Esophagus muscularis mucosa (tissue), 4 donors: ENCODE results near the gene EGFL8. TPM values are rescaled to one million over a fixed set of nuclear protein-coding genes. Genes with fewer than 3 reads are reported as not detected.

Source experiments
- DNase-seq: peaks from one replicate; pipeline ENCODE4 v3.0.0-alpha.2; 2017; ENCODE audit errors: extremely low spot score
- H3K27ac ChIP-seq, 4 donors: fragments of 200-600 bp; sonication (generic); replicated peaks in 1 of 4; 1 replicate in 3 of 4; 2 replicates in 1 of 4; pipeline ENCODE4 v1.5.1; 2016 to 2019; ENCODE audit warnings: mild to moderate bottlenecking in 1 of 4
- H3K27me3 ChIP-seq, 4 donors: fragments of 200-600 bp; sonication (generic); one replicate each; pipeline versions ENCODE4 v1.5.1 to v1.6.0; 2016 to 2019
- H3K36me3 ChIP-seq, 4 donors: fragments of 200-600 bp; sonication (generic); one replicate each; pipeline ENCODE4 v1.5.1; 2016 to 2019
- H3K4me1 ChIP-seq, 4 donors: fragments of 200-600 bp; sonication (generic); one replicate each; pipeline ENCODE4 v1.5.1; 2016 to 2019
- H3K4me3 ChIP-seq, 4 donors: fragments of 200-600 bp; sonication (generic); 1 replicate in 2 of 4; 2 replicates in 2 of 4; pipeline ENCODE4 v1.5.1; 2016 to 2019; ENCODE audit warnings: mild to moderate bottlenecking in 4 of 4, moderate library complexity in 1 of 4
- H3K9me3 ChIP-seq, 4 donors: fragments of 200-600 bp; sonication (generic); 1 replicate in 3 of 4; 2 replicates in 1 of 4; pipeline ENCODE4 v1.5.1; 2016 to 2019
- EP300 ChIP-seq: sonication (generic); formaldehyde crosslinking; IDR thresholded peaks from one replicate; pipeline ENCODE4 v1.6.1; 2017; ENCODE audit warnings: antibody characterized with exemption
- POLR2A ChIP-seq: fragments of 450-650 bp; IDR thresholded peaks from one replicate; pipeline ENCODE4 v1.6.1; 2017; ENCODE audit warnings: antibody characterized with exemption, moderate library complexity, mild to moderate bottlenecking, low read depth
- POLR2AphosphoS5 ChIP-seq, 2 donors: sonication (generic); formaldehyde crosslinking; IDR thresholded peaks; one replicate each; pipeline ENCODE4 v1.6.1; 2017; ENCODE audit warnings: antibody characterized with exemption in 2 of 2
- WGBS: methylation state at CpG from one replicate; pipeline ENCODE4 v1.1.5; 2018; 5-methylcytosine and 5-hydroxymethylcytosine counted together
- intact Hi-C: fragments of 100-400 bp; cut with DNase I; formaldehyde crosslinking; loops from one replicate; pipeline ENCODE4 v1.15.1; 2023
- total RNA-seq, 4 donors: library from RNA; depleted of rRNA; stranded (reverse); fragments of >200 nt; gene quantifications; one replicate each; pipeline versions ENCODE4 v1.1.0 to v1.2.1, GENCODE V29; 2016
- TF ChIP-seq, protein P1 (sequence below), 3 experiments: fragments of 200-600 bp in 2 of 3; fragments of 450-650 bp in 1 of 3; sonication (generic) in 2 of 3; IDR thresholded peaks; one replicate each; pipeline ENCODE4 v1.5.1; 2017 to 2019; ENCODE audit warnings: antibody characterized with exemption in 3 of 3, mild to moderate bottlenecking in 2 of 3, moderate library complexity in 1 of 3

Gene EGFL8
- total RNA-seq, 4 donors from 2014 or later, result 8.1 to 20.7 (median 13.9) TPM

DNA sequence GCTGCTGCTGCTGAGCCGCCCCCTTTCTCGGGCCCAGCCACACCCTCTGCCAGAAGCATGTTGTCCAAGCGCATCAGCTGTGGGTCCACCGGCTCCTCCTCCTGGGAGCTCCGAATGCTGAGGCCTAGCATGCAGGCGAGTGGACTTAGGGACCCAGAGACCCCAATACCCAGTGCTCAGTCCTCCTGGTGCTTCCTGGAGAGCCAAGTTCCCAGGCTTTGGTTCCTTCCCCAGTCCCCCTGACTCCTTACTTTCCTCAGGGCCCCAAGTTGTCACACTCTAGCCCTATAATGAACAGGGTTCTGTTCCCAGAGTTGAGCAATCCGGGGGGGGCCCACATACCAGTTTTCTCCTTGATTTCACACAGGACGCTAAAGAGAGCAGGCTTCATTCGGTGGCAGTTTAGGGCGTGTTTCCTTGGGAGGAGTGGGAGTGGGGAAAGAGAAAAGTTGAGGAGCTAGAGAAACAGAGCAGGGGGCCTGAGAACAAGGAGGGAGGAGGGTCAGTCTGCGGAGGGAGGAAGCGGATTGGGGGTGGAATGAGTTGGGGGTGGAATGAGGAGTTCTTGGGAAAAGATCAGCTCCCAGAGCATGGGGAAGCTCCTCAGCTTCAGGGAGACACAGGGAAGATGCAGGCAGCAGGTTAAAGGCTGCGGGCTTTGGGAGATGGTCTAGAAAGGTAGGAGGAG is 24.1 kb downstream of the EGFL8 start:
- TF ChIP-seq, protein P1, sequence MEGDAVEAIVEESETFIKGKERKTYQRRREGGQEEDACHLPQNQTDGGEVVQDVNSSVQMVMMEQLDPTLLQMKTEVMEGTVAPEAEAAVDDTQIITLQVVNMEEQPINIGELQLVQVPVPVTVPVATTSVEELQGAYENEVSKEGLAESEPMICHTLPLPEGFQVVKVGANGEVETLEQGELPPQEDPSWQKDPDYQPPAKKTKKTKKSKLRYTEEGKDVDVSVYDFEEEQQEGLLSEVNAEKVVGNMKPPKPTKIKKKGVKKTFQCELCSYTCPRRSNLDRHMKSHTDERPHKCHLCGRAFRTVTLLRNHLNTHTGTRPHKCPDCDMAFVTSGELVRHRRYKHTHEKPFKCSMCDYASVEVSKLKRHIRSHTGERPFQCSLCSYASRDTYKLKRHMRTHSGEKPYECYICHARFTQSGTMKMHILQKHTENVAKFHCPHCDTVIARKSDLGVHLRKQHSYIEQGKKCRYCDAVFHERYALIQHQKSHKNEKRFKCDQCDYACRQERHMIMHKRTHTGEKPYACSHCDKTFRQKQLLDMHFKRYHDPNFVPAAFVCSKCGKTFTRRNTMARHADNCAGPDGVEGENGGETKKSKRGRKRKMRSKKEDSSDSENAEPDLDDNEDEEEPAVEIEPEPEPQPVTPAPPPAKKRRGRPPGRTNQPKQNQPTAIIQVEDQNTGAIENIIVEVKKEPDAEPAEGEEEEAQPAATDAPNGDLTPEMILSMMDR (IDR thresholded peaks at IDR 0.05), result no peak
- no peak for TF ChIP-seq EP300
- peak; percentile 6 to 47 for TF ChIP-seq POLR2AphosphoS5 (IDR thresholded peaks at IDR 0.05)
- TF ChIP-seq POLR2A, result no peak
- Histone ChIP-seq H3K27me3 (no peaks in the 10 kb centered on the region), H3K9me3 (no peaks in the 10 kb centered on the region), H3K4me1 (peaks cover 77 to 88% (median 84%) of the 10 kb centered on the region in 4 donors), H3K27ac (peak overlapping the region; percentile 90 to 99 (median 98)), H3K36me3 (peaks cover 16 to 26% (median 25%) of the 10 kb centered on the region in 4 donors), H3K4me3 (peak overlapping the region; percentile 66 to 92 (median 84))
- 8% methylated on average over 8 of the region's 13 CpGs for WGBS
- intact Hi-C loops, result no loop called here
- DNase-seq, result no peak

DNA sequence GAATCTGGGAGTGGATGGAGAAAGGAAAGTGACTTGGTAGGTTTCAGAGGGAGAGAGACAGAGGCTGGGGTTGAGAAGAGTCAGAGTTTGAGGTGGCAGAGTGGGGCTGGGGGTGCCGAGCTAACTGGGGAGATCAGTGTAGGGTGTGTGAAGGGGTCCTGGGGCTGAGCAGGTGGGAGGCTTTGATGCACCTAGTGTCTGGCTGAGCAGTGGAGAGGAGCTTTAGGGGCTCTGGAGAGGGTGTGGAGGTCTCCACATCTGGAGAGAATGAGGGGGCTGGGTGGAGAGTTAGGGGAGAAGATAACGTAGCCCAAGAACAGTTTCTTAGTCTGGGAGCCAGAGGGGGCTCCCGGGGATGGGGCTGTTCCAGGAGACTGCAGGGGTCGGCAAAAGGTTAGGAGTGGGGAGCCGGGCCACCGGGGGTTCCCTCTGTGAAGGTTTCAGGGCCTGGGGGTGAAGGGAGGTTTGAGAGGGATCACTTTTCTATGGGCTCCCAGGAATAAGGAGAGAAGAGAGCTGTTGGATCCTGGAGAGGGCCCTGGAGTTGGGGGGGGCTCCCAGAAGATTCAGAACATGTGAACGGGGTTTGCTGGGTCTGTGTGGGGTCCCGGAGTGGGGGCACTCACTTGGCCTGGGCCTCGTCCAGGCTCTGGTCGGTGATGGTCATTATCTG is 24.8 kb downstream of the EGFL8 start:
- H3K4me3 ChIP-seq, result peak overlapping the region; percentile 66 to 92 (median 84)
- no peaks in the 10 kb centered on the region for H3K9me3 ChIP-seq
- intact Hi-C loops, result no loop called here
- H3K36me3 ChIP-seq, result peaks cover 16 to 24% (median 22%) of the 10 kb centered on the region in 4 donors
- H3K27me3 ChIP-seq, result no peaks in the 10 kb centered on the region
- TF ChIP-seq POLR2A, result no peak
- no peak for TF ChIP-seq EP300
- TF ChIP-seq, protein P1 (IDR thresholded peaks at IDR 0.05), result peak in 1 of 3 experiments; percentile 3
- no peak for DNase-seq
- peaks cover 70 to 83% (median 80%) of the 10 kb centered on the region in 4 donors for H3K4me1 ChIP-seq
- 4% methylated on average over 6 of the region's 10 CpGs for WGBS
- peak overlapping the region; percentile 90 to 99 (median 98) for H3K27ac ChIP-seq

DNA sequence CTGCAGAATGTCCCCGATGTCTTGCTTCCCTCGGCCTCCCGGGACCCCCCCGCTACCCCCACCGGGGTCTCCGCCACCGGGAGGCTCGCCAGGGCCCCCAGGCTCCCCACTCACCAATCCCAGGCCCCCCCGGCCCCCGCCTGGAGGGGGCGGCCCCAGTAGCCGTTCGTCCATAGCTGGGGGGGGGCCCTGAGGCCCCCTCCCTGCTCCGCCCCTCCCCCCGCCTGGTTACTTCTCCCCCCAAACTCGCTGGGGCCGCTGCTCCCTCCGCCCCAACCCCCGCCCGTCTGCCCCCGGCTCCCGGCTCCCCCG is 25.3 kb downstream of the EGFL8 start:
- no CpG with 5 or more reads among the region's 23 CpGs for WGBS
- Histone ChIP-seq H3K9me3 (no peaks in the 10 kb centered on the region), H3K27me3 (no peaks in the 10 kb centered on the region), H3K27ac (peak overlapping the region; percentile 90 to 99 (median 98)), H3K4me3 (peak overlapping the region; percentile 66 to 92 (median 84)), H3K4me1 (peaks cover 70 to 83% (median 80%) of the 10 kb centered on the region in 4 donors), H3K36me3 (peaks cover 16 to 24% (median 21%) of the 10 kb centered on the region in 4 donors)
- DNase-seq, result no peak
- TF ChIP-seq POLR2AphosphoS5 (IDR thresholded peaks at IDR 0.05) (no peak), POLR2A (no peak), EP300 (no peak)
- TF ChIP-seq, protein P1 (IDR thresholded peaks at IDR 0.05), result no peak
- intact Hi-C loops, result no loop called here

DNA sequence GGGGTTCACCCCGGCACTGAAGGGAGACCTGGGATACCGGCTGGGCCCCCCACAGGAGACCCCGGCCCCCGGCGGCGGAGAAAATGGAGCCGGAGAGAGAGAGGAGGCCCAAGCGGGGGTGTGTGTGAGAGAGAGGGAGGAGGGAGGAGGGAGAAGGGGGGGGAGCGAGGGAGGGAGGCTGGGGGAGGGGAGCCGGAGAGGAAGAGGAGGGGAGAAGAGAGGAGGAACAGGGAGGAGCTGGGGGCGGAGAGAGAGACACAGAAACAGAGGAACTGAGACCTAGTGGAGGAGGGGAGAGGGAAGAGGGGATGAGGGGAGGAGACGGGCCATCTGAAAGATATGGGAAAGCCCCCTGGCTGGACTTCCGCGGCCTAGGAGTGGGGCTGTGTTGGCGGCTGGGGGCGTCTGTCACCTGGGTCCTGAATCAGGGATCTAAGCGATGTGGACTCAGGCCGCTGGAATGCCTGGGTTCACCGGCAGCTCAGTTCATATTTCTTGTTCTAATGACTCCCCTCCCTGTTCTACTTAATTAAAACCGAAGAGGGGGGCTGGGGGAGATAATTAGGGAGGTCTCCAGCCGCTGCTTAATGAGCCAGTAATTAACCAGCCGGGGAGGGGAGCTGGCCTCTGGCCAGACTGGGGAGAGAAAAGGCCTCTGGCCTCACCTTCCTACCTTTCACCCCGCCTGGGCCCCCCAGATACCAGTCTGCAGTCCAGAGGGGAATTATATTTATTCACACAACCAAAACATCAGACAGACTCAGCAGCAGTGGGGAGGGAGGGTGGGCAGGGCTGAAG is 25.9 kb downstream of the EGFL8 start, which contains the start of gene PBX2:
Gene PBX2 (minus strand): TSS at position 149 of the 798 bp plus-strand sequence. CDS start 287 bp downstream, outside the sequence.
- Histone ChIP-seq H3K9me3 (no peaks in the 10 kb centered on the region), H3K36me3 (peaks cover 16 to 24% (median 21%) of the 10 kb centered on the region in 4 donors), H3K27ac (peak within 1 kb of the TSS; percentile 90 to 99 (median 98)), H3K27me3 (no peaks in the 10 kb centered on the region), H3K4me1 (peaks cover 72 to 84% (median 80%) of the 10 kb centered on the region in 4 donors), H3K4me3 (peak within 1 kb of the TSS; percentile 66 to 92 (median 84))
- peak; percentile 98 for DNase-seq
- whole genome bisulfite sequencing, result 1% methylated on average over 21 of the region's 23 CpGs
- TF ChIP-seq POLR2AphosphoS5 (IDR thresholded peaks at IDR 0.05) (peak; percentile 85 to 89), POLR2A (peak; percentile 57), EP300 (no peak)
- TF ChIP-seq, protein P1 (IDR thresholded peaks at IDR 0.05), result no peak
- intact Hi-C loops, result no loop called here
